Measurements from ENCODE around the gene CNGA3.
"Not testable (repeated sequence)": the region's sequence is repeated elsewhere in the genome, so short reads cannot be mapped to it uniquely, and the experiment has no call there.

The CNGA3 gene

GRCh38 chr2:98403878-98404277 lies 57.6 kb downstream of the CNGA3 start:
- DNase-seq (ENCODE audit: low read depth): no peak

DNA sequence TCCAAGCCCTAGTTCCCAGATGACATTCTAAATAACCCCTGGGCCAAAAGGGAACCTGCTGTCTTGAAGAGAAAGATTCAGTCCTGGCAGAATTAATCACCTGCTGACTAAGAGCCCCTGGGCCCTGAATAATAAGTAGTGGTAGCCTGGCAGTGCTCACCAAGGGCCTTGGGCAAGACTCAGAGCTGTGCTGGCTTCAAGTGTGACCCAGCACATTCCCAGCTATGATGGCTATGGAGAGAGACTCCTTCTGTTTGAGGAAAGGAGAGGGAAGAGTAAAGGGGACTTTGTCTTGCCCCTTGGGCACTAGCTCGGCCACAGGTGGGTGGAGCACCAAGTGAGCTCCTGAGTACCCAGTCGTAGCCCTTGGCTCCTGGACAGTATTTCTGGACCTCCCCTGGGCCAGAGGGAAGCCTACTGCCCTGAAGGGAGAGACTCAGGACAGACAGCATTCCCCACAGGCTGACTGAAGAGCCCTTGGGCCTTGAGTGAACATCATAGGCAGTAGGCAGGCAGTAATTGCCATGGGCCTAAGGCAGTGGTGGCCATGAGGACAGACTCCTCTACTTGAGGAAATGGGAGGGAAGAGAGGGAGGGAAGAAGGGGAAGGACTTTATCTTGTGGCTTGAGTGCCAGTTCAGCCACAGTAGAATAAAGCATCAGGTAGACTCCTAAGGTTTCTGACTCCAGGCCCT lies 58.4 kb downstream of the CNGA3 start:
- DNase-seq (ENCODE audit: low read depth): no peak

DNA sequence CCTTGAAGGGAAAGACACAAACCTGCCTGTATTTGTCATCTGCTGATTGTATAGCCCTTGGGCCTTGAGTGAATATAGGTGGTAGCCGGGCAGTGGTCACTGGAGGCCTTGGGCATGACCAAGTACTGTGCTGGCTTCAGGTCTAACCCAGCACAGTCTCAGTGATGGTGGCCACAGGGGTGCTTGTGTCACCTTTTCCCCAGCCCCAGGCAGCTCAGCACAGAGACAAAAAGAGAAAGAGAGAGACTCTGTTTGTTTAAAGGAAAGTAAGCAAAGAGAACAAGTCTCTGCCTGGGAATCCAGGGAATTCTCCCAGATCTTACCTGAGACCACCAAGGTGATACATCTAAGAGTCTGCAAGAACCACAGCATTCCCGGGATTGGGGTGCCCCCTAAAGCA lies 59.0 kb downstream of the CNGA3 start:
- no peak for DNase-seq (ENCODE audit: low read depth)

- DNase-seq (ENCODE audit: low read depth): no peak
These were observed 61.9 kb downstream of the CNGA3 start for GRCh38 chr2:98408155-98408554.

DNA sequence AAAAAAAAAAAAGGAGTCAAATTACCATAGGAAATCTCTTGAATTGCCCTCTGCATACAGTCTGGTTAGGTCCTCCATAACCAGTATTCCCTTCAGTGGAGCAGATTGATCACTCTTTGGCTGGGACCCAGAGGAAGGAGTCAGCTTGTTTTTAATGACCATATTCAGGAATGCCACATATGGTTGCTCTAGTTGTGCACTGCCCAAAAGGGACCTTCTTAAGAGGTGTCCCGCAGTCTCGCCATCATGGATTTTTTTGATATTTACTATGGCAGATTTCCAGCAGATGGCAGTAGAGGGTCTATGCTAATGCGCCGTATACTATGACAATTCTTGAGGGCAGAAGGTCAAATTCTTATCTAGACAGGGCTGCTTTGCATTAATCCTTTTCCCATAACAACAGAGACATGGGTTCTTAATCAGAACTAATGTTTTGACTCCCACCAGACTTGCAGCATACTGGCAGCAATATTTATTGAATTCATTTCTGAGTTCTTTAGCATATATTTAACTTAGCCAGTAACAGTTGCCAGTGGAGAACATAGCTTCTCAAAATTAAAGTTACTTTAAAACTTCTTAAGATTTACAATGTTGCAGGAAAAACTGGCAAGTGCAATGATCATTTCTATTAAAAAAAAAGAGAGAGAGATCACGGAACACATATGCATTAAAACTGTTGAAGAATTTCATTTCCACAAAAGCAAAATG lies 66.6 kb downstream of the CNGA3 start:
- DNase-seq (ENCODE audit: low read depth): peak; percentile 40

- DNase-seq (ENCODE audit: low read depth): not testable (repeated sequence)
These were observed 68.0 kb downstream of the CNGA3 start for GRCh38 chr2:98414246-98414645.

- not testable (repeated sequence) for DNase-seq (ENCODE audit: low read depth)
These were observed 69.5 kb downstream of the CNGA3 start for GRCh38 chr2:98415719-98416248.

DNA sequence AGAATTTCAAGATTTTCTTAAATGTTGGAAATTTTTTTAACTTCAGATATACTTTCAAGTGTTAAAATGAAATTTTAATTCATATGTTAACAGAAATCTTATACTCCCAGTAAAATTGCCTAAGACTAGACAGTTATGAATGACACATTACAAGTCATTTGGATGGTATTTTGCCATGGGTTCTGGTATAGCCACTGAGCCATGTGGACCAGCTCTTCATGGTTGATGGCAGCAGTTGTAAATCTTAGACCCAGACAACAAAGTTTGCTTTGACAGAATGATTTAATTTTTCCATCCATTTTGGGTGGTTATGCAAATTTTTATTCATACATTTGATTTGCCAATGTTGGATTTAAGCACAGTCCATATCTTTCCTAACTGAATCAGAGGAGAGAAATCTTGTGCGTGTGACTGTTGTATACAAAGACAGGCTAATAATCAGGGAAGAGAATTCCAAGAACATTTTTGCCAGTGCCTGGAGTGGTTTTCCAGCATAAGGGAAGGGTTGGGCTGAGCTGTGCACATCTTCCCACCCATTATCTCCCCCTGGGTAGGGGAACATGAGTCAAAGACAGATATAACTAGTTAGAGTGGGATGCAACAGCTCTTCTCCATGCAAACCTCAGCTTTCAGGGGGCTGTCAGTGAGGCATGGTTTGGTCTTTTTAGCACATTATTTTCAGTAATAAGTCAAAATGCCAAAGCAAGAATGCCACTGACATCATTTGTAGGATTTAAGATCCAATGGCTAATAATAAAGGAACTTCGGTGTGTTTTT lies 70.3 kb downstream of the CNGA3 start:
- DNase-seq (ENCODE audit: low read depth): no peak

- DNase-seq (ENCODE audit: low read depth): no peak
These were observed 73.3 kb downstream of the CNGA3 start for GRCh38 chr2:98419544-98419943.

- no peak for DNase-seq (ENCODE audit: low read depth)
These were observed 73.9 kb downstream of the CNGA3 start for GRCh38 chr2:98419977-98420725.

- DNase-seq (ENCODE audit: low read depth): no peak
These were observed 76.2 kb downstream of the CNGA3 start for GRCh38 chr2:98422449-98422848.

GRCh38 chr2:98426771-98427170 lies 80.5 kb downstream of the CNGA3 start:
- no peak for DNase-seq (ENCODE audit: low read depth)

DNA sequence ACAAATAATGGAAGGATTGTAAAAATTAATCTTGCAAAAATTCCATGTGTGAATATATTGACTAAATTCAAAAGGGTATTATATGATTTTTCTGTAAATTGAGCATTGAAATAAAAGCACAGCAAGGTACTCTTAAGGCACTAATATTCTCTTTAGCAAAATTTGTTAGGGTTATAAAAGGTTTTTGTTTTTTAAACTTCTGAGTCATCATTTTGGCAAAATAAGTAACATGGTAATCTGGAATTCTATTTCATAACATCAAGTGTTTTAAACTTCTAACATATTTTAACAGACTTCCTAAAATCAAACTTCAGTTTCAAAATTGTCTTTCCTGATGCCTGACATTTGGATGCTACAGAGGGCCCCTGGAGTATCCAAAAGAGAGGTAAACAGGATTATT lies 85.9 kb downstream of the CNGA3 start:
- no peak for DNase-seq (ENCODE audit: low read depth)

GRCh38 chr2:98433363-98433964 lies 87.2 kb downstream of the CNGA3 start:
- no peak for DNase-seq (ENCODE audit: low read depth)

DNA sequence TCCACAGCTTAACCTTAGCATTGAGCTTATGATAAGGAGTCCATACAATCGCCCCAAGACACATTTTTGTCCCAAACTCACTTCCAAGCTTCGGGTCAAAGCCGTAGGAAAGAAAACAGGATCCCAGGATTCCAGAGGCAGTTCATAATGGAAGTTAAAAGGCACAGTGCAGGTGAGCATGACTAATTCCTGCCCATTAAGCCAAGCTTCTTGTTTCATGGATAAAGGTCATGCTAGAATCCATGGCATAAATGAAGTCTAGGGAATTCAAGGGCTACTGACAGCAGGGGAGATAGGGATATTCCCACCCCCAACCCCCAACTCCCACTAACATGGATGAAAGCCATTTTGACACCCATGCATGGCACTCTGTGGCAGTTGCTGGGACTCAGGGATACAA lies 88.2 kb downstream of the CNGA3 start:
- no peak for DNase-seq (ENCODE audit: low read depth)

GRCh38 chr2:98435670-98436069 lies 89.4 kb downstream of the CNGA3 start:
- DNase-seq (ENCODE audit: low read depth): not testable (repeated sequence)

GRCh38 chr2:98436734-98437133 lies 90.5 kb downstream of the CNGA3 start:
- no peak for DNase-seq (ENCODE audit: low read depth)

- no peak for DNase-seq (ENCODE audit: low read depth)
These were observed 92.2 kb downstream of the CNGA3 start for GRCh38 chr2:98438190-98439133.

GRCh38 chr2:98441706-98442450 lies 95.6 kb downstream of the CNGA3 start:
- no peak for DNase-seq (ENCODE audit: low read depth)

DNA sequence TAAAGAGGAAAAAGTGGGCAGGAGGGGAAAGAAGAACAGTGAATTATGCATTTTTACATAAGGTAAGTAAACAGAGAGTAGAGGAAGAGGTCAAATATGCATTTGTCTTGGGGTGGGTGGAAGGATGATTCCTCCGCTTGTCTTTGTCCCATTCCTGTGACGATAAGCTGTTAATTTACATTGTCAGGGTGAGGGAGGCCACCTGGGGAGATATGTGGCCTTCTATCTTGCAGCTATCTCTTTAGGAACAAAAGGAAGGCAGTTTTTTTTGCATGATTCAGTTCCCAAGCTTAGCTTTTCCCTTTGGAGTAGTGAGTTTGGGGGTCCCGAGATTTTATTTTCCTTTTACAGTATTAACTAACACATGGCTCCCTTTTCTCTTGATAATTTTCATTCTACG lies 96.2 kb downstream of the CNGA3 start:
- no peak for DNase-seq (ENCODE audit: low read depth)
